ENCODE measurements around the gene PDE5A.

The PDE5A gene

GRCh38 chr4:119521268-119521667, 107.3 kb downstream of the PDE5A start:
- DNase-seq (ENCODE audit: low spot score): peak; percentile 80

GRCh38 chr4:119518915-119519410, 109.6 kb downstream of the PDE5A start:
- DNase-seq (ENCODE audit: low spot score): no peak

- no peak for DNase-seq (ENCODE audit: low spot score)
Measured at GRCh38 chr4:119518230-119518892, 110.2 kb downstream of the PDE5A start.

- no peak for DNase-seq (ENCODE audit: low spot score)
Measured at GRCh38 chr4:119517361-119518229, 111.0 kb downstream of the PDE5A start.

- DNase-seq (ENCODE audit: low spot score): no peak
Measured at GRCh38 chr4:119512398-119512797, 116.2 kb downstream of the PDE5A start.

- DNase-seq (ENCODE audit: low spot score): no peak
Measured at GRCh38 chr4:119510395-119511149, 118.0 kb downstream of the PDE5A start.

GRCh38 chr4:119508281-119508680, 120.3 kb downstream of the PDE5A start:
- no peak for DNase-seq (ENCODE audit: low spot score)

GRCh38 chr4:119506806-119507205, 121.8 kb downstream of the PDE5A start:
- DNase-seq (ENCODE audit: low spot score): no peak

- DNase-seq (ENCODE audit: low spot score): no peak
Measured at GRCh38 chr4:119504616-119505015, 124.0 kb downstream of the PDE5A start.

GRCh38 chr4:119501740-119502139, 126.9 kb downstream of the PDE5A start:
- no peak for DNase-seq (ENCODE audit: low spot score)

- no peak for DNase-seq (ENCODE audit: low spot score)
Measured at GRCh38 chr4:119498527-119498926, 130.1 kb downstream of the PDE5A start.

- no peak for DNase-seq (ENCODE audit: low spot score)
Measured at GRCh38 chr4:119493886-119494285, 134.7 kb downstream of the PDE5A start.

- no peak for DNase-seq (ENCODE audit: low spot score)
Measured at GRCh38 chr4:119493419-119493818, 135.2 kb downstream of the PDE5A start.

- DNase-seq (ENCODE audit: low spot score): no peak
Measured at GRCh38 chr4:119490335-119490734, 138.3 kb downstream of the PDE5A start.

GRCh38 chr4:119489305-119489704, 139.3 kb downstream of the PDE5A start:
- DNase-seq (ENCODE audit: low spot score): no peak

GRCh38 chr4:119480331-119480730, 148.3 kb downstream of the PDE5A start:
- no peak for DNase-seq (ENCODE audit: low spot score)

GRCh38 chr4:119479835-119480234, 148.8 kb downstream of the PDE5A start:
- no peak for DNase-seq (ENCODE audit: low spot score)

- no peak for DNase-seq (ENCODE audit: low spot score)
Measured at GRCh38 chr4:119479180-119479808, 149.3 kb downstream of the PDE5A start.

- DNase-seq (ENCODE audit: low spot score): no peak
Measured at GRCh38 chr4:119478446-119479179, 150.0 kb downstream of the PDE5A start.

- DNase-seq (ENCODE audit: low spot score): no peak
Measured at GRCh38 chr4:119477412-119478053, 151.1 kb downstream of the PDE5A start.

GRCh38 chr4:119471259-119471658, 157.3 kb downstream of the PDE5A start:
- DNase-seq (ENCODE audit: low spot score): no peak
